Right renal pelvis (tissue), 4 donors: ENCODE results near the gene XPA. TPM values are rescaled to one million over a fixed set of nuclear protein-coding genes. Genes with fewer than 3 reads are reported as not detected.
"Not testable (repeated sequence)": the region's sequence is repeated elsewhere in the genome, so short reads cannot be mapped to it uniquely, and the experiment has no call there.

Source experiments
- DNase-seq, 4 donors: peaks; one replicate each; pipeline ENCODE4 v3.0.0-alpha.2; 2013; ENCODE audit warnings: low read depth in 4 of 4, low spot score in 3 of 4, missing footprints in 1 of 4
- polyA plus RNA-seq, 4 donors: library from polyadenylated mRNA; unstranded; fragments of 120-200 nt; gene quantifications; one replicate each; pipeline ENCODE4 v1.2.1, GENCODE V29; 2013; ENCODE audit not compliant: insufficient read length in 4 of 4

Gene XPA
- 10 to 100 TPM; 36.9 to 45.9 (median 40.1) TPM for polyA plus RNA-seq

GRCh38 chr9:97696803-97697601, at the start of gene XPA:
Gene XPA (minus strand): TSS chr9:97697340. CDS start chr9:97697292, 48 bp downstream.
- DNase-seq, result peak; percentile 88 to 94 (median 91)

- no peak for DNase-seq
Measured at GRCh38 chr9:97744710-97745708, 47.9 kb upstream of the XPA start.

GRCh38 chr9:97744025-97744424, 46.9 kb upstream of the XPA start:
- DNase-seq, result not testable (repeated sequence)

GRCh38 chr9:97742545-97742944, 45.4 kb upstream of the XPA start:
- no peak for DNase-seq

- no peak for DNase-seq
Measured at GRCh38 chr9:97741947-97742346, 44.8 kb upstream of the XPA start.

- peak in 3 of 4 donors; percentile 40 to 49 (median 41) for DNase-seq
Measured at GRCh38 chr9:97740848-97741821, 44.0 kb upstream of the XPA start.

- DNase-seq, result no peak
Measured at GRCh38 chr9:97737429-97737828, 40.3 kb upstream of the XPA start.

GRCh38 chr9:97735070-97735600, 38.0 kb upstream of the XPA start:
- DNase-seq, result no peak

- no peak for DNase-seq
Measured at GRCh38 chr9:97726716-97727115, 29.6 kb upstream of the XPA start.

GRCh38 chr9:97723819-97724218, 26.7 kb upstream of the XPA start:
- no peak for DNase-seq

GRCh38 chr9:97722331-97722730, 25.2 kb upstream of the XPA start:
- DNase-seq, result no peak

- DNase-seq, result no peak
Measured at GRCh38 chr9:97721396-97721795, 24.3 kb upstream of the XPA start.

GRCh38 chr9:97717866-97718265, 20.7 kb upstream of the XPA start:
- no peak for DNase-seq

GRCh38 chr9:97714435-97714834, 17.3 kb upstream of the XPA start:
- DNase-seq, result no peak

- no peak for DNase-seq
Measured at GRCh38 chr9:97711223-97711626, 14.1 kb upstream of the XPA start.

GRCh38 chr9:97710356-97711222, 13.4 kb upstream of the XPA start:
- peak in 3 of 4 donors; percentile 43 to 54 (median 54) for DNase-seq

GRCh38 chr9:97706246-97706645, 9.1 kb upstream of the XPA start:
- DNase-seq, result no peak

GRCh38 chr9:97705354-97705950, 8.3 kb upstream of the XPA start:
- DNase-seq, result no peak
